ENCODE data around the gene SCGB1D1.

Gene SCGB1D1

GRCh38 chr11:62190011-62190410 lies at the start of gene SCGB1D1:
SCGB1D1 (plus strand) TSS chr11:62190216; CDS start chr11:62190285, 69 bp downstream.
- H3K4me3 Mint-ChIP-seq, result no peak within 1 kb of the TSS
- no peaks in the 10 kb centered on the region for H3K36me3 Mint-ChIP-seq (ENCODE audit: low read depth)
- no peak within 1 kb of the TSS for H3K27ac Mint-ChIP-seq
- H3K4me1 Mint-ChIP-seq (ENCODE audit: low read depth), result no peaks in the 10 kb centered on the region
- peaks cover 22% of the 10 kb centered on the region for H3K27me3 Mint-ChIP-seq
- H3K9me3 Mint-ChIP-seq, result no peaks in the 10 kb centered on the region

GRCh38 chr11:62140304-62141110 lies 49.5 kb upstream of the SCGB1D1 start:
- no peak overlapping the region for H3K27ac Mint-ChIP-seq
- no peak overlapping the region for H3K4me3 Mint-ChIP-seq
- H3K4me1 Mint-ChIP-seq (ENCODE audit: low read depth), result no peaks in the 10 kb centered on the region
- peaks cover 26% of the 10 kb centered on the region for H3K36me3 Mint-ChIP-seq (ENCODE audit: low read depth)
- H3K27me3 Mint-ChIP-seq, result no peaks in the 10 kb centered on the region
- H3K9me3 Mint-ChIP-seq, result no peaks in the 10 kb centered on the region

GRCh38 chr11:62141111-62142042 lies 48.6 kb upstream of the SCGB1D1 start:
- Mint-ChIP-seq H3K9me3 (no peaks in the 10 kb centered on the region), H3K36me3 (ENCODE audit: low read depth) (peaks cover 27% of the 10 kb centered on the region), H3K27me3 (no peaks in the 10 kb centered on the region), H3K4me1 (ENCODE audit: low read depth) (no peaks in the 10 kb centered on the region), H3K4me3 (no peak overlapping the region), H3K27ac (no peak overlapping the region)

GRCh38 chr11:62142043-62142375 lies 48.0 kb upstream of the SCGB1D1 start:
- Mint-ChIP-seq H3K4me3 (no peak overlapping the region), H3K27me3 (no peaks in the 10 kb centered on the region), H3K27ac (no peak overlapping the region), H3K36me3 (ENCODE audit: low read depth) (peaks cover 28% of the 10 kb centered on the region), H3K9me3 (no peaks in the 10 kb centered on the region), H3K4me1 (ENCODE audit: low read depth) (no peaks in the 10 kb centered on the region)

- H3K36me3 Mint-ChIP-seq (ENCODE audit: low read depth), result peaks cover 37% of the 10 kb centered on the region
- H3K4me3 Mint-ChIP-seq, result no peak overlapping the region
- H3K27me3 Mint-ChIP-seq, result no peaks in the 10 kb centered on the region
- H3K9me3 Mint-ChIP-seq, result no peaks in the 10 kb centered on the region
- no peak overlapping the region for H3K27ac Mint-ChIP-seq
- no peaks in the 10 kb centered on the region for H3K4me1 Mint-ChIP-seq (ENCODE audit: low read depth)
These were observed 47.1 kb upstream of the SCGB1D1 start for GRCh38 chr11:62142921-62143320.

- Mint-ChIP-seq H3K4me1 (ENCODE audit: low read depth) (no peaks in the 10 kb centered on the region), H3K27ac (no peak overlapping the region), H3K4me3 (no peak overlapping the region), H3K9me3 (no peaks in the 10 kb centered on the region), H3K36me3 (ENCODE audit: low read depth) (peaks cover 40% of the 10 kb centered on the region), H3K27me3 (no peaks in the 10 kb centered on the region)
These were observed 46.3 kb upstream of the SCGB1D1 start for GRCh38 chr11:62143727-62144126.

- peaks cover 48% of the 10 kb centered on the region for H3K36me3 Mint-ChIP-seq (ENCODE audit: low read depth)
- no peaks in the 10 kb centered on the region for H3K4me1 Mint-ChIP-seq (ENCODE audit: low read depth)
- H3K4me3 Mint-ChIP-seq, result no peak overlapping the region
- no peaks in the 10 kb centered on the region for H3K9me3 Mint-ChIP-seq
- H3K27me3 Mint-ChIP-seq, result no peaks in the 10 kb centered on the region
- H3K27ac Mint-ChIP-seq, result no peak overlapping the region
These were observed 45.3 kb upstream of the SCGB1D1 start for GRCh38 chr11:62144641-62145255.

GRCh38 chr11:62145261-62145871 lies 44.6 kb upstream of the SCGB1D1 start:
- Mint-ChIP-seq H3K36me3 (ENCODE audit: low read depth) (peaks cover 51% of the 10 kb centered on the region), H3K4me1 (ENCODE audit: low read depth) (no peaks in the 10 kb centered on the region), H3K27ac (no peak overlapping the region)

GRCh38 chr11:62146476-62147200 lies 43.4 kb upstream of the SCGB1D1 start:
- no peak overlapping the region for H3K4me3 Mint-ChIP-seq
- H3K4me1 Mint-ChIP-seq (ENCODE audit: low read depth), result no peaks in the 10 kb centered on the region
- peaks cover 58% of the 10 kb centered on the region for H3K36me3 Mint-ChIP-seq (ENCODE audit: low read depth)
- no peaks in the 10 kb centered on the region for H3K9me3 Mint-ChIP-seq
- no peaks in the 10 kb centered on the region for H3K27me3 Mint-ChIP-seq
- H3K27ac Mint-ChIP-seq, result no peak overlapping the region

More at GRCh38 chr11:62145261-62145871, 44.6 kb upstream of the SCGB1D1 start:
- H3K9me3 Mint-ChIP-seq, result no peaks in the 10 kb centered on the region
- no peak overlapping the region for H3K4me3 Mint-ChIP-seq
- no peaks in the 10 kb centered on the region for H3K27me3 Mint-ChIP-seq

- H3K4me1 Mint-ChIP-seq (ENCODE audit: low read depth), result no peaks in the 10 kb centered on the region
- H3K27me3 Mint-ChIP-seq, result no peaks in the 10 kb centered on the region
- no peak overlapping the region for H3K27ac Mint-ChIP-seq
- peaks cover 63% of the 10 kb centered on the region for H3K36me3 Mint-ChIP-seq (ENCODE audit: low read depth)
- H3K9me3 Mint-ChIP-seq, result no peaks in the 10 kb centered on the region
- H3K4me3 Mint-ChIP-seq, result no peak overlapping the region
These were observed 42.5 kb upstream of the SCGB1D1 start for GRCh38 chr11:62147545-62147944.

GRCh38 chr11:62148271-62148980 lies 41.6 kb upstream of the SCGB1D1 start:
- Mint-ChIP-seq H3K27ac (no peak overlapping the region), H3K9me3 (no peaks in the 10 kb centered on the region), H3K4me3 (no peak overlapping the region), H3K36me3 (ENCODE audit: low read depth) (peaks cover 68% of the 10 kb centered on the region), H3K4me1 (ENCODE audit: low read depth) (no peaks in the 10 kb centered on the region), H3K27me3 (no peaks in the 10 kb centered on the region)

- no peak overlapping the region for H3K4me3 Mint-ChIP-seq
- H3K27me3 Mint-ChIP-seq, result no peaks in the 10 kb centered on the region
- H3K4me1 Mint-ChIP-seq (ENCODE audit: low read depth), result no peaks in the 10 kb centered on the region
- H3K9me3 Mint-ChIP-seq, result no peaks in the 10 kb centered on the region
- peaks cover 60% of the 10 kb centered on the region for H3K36me3 Mint-ChIP-seq (ENCODE audit: low read depth)
- no peak overlapping the region for H3K27ac Mint-ChIP-seq
These were observed 39.8 kb upstream of the SCGB1D1 start for GRCh38 chr11:62149986-62150886.
